ENCODE measurements around the gene ADCY7. TPM values are rescaled to one million over a fixed set of nuclear protein-coding genes. Genes with fewer than 3 reads are reported as not detected.

Gene ADCY7
- total and polyA plus RNA-seq, 9 of the 15 experiments (the other 6 are each of a cell fraction or from before 2014, with no cell fraction given): 2.3 to 108 (median 28.6) TPM

DNA sequence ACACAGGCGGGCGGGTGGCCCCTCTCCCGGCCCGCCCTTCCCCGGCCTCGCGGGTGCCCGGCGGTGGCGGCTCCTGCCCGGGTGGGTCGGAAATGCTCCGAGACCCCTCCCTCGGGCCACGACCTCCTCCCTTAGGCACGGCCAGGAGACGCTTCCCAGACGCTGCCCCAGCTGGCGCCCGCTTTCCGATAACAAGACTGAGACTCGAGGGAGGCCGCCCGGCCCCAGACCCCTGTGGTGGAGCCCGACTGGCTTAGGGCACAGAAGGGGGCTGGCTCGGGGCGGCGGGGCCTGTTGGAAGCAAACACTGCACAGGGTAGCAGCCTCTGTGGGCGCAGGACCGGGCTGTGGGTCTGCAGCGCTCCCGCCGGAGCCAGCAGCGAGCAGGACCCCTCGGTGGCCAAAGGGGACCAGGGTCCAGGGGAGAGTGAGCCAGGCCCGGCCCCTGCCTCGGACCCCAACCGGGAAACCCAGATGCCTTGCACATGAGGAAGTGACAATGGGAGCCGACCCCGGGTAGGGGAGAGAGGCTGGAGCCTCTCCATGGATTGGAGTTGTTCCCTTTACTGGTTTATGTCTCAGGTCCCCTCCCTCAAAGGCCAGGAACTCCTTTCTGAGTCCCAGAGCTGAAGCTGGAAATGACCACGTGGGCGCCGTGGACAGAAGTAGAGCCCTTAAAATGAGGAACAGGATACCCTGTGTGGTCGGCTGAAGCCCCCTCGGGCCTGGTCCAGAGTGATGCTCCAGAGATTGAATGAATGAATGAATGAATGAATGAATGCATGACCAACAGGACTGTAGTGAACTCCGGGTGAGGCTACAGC lies 19.8 kb upstream of the ADCY7 start (continued):
- TF ChIP-seq, protein P1, sequence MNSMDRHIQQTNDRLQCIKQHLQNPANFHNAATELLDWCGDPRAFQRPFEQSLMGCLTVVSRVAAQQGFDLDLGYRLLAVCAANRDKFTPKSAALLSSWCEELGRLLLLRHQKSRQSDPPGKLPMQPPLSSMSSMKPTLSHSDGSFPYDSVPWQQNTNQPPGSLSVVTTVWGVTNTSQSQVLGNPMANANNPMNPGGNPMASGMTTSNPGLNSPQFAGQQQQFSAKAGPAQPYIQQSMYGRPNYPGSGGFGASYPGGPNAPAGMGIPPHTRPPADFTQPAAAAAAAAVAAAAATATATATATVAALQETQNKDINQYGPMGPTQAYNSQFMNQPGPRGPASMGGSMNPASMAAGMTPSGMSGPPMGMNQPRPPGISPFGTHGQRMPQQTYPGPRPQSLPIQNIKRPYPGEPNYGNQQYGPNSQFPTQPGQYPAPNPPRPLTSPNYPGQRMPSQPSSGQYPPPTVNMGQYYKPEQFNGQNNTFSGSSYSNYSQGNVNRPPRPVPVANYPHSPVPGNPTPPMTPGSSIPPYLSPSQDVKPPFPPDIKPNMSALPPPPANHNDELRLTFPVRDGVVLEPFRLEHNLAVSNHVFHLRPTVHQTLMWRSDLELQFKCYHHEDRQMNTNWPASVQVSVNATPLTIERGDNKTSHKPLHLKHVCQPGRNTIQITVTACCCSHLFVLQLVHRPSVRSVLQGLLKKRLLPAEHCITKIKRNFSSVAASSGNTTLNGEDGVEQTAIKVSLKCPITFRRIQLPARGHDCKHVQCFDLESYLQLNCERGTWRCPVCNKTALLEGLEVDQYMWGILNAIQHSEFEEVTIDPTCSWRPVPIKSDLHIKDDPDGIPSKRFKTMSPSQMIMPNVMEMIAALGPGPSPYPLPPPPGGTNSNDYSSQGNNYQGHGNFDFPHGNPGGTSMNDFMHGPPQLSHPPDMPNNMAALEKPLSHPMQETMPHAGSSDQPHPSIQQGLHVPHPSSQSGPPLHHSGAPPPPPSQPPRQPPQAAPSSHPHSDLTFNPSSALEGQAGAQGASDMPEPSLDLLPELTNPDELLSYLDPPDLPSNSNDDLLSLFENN (IDR thresholded peaks at IDR 0.05; ENCODE audit: low read depth in 2 of 2, low read length in 2 of 2): no peak
- TF ChIP-seq MXD1 (CRISPR knock-in tag; IDR thresholded peaks at IDR 0.05; ENCODE audit: borderline replicate concordance, poor library complexity, severe bottlenecking) (no peak), AFF4 (CRISPR knock-in tag; IDR thresholded peaks at IDR 0.05) (no peak), JUNB (CRISPR knock-in tag; conservative IDR thresholded peaks at IDR 0.05) (no peak), POLR2G (IDR thresholded peaks at IDR 0.05; ENCODE audit: low read depth, low read length) (peak; percentile 67), ZNF75A (CRISPR knock-in tag; IDR thresholded peaks at IDR 0.05) (no peak), ARID4B (CRISPR knock-in tag; IDR thresholded peaks at IDR 0.05) (0 out of 2 replicates have a peak, but pooled peaks have one; percentile 39), TAF1 (IDR thresholded peaks at IDR 0.05; ENCODE audit: control insufficient read depth, extremely low read depth, insufficient read depth, low read length, severe bottlenecking) (peak; percentile 37), GATAD2B (IDR thresholded peaks at IDR 0.05; ENCODE audit: borderline replicate concordance) (no peak), SIRT6 (IDR thresholded peaks at IDR 0.05; ENCODE audit: low read depth, low read length) (no peak)
